ENCODE results near the gene DOCK10. TPM values are rescaled to one million over a fixed set of nuclear protein-coding genes. Genes with fewer than 3 reads are reported as not detected.
A peak's percentile ranks its signal among the peaks of the same experiment; 100 is the strongest.

Gene DOCK10
- total and polyA plus RNA-seq, 10 of the 15 experiments (the other 5 are each of a cell fraction or from before 2014, with no cell fraction given) = 16.9 to 120 (median 85.5) TPM

- no peak for TF ChIP-seq PAX5 (IDR thresholded peaks at IDR 0.05; ENCODE audit: borderline replicate concordance, low read depth, low read length)
- TF ChIP-seq MEF2A (IDR thresholded peaks at IDR 0.05; ENCODE audit: insufficient read depth, low read depth, low read length) = no peak
- TF ChIP-seq SPI1 (IDR thresholded peaks at IDR 0.05; ENCODE audit: borderline replicate concordance, insufficient read depth, low read depth, low read length) = no peak
- TF ChIP-seq SMARCA5 (IDR thresholded peaks at IDR 0.05) = peak; percentile 53; the same call in 1 of the 2 replicates
- TF ChIP-seq HDGF (IDR thresholded peaks at IDR 0.05) = no peak
- TF ChIP-seq GABPA (IDR thresholded peaks at IDR 0.05; ENCODE audit: low read depth) = no peak
- no peak for TF ChIP-seq TBL1XR1 (IDR thresholded peaks at IDR 0.05; ENCODE audit: low read depth, low read length)
- TF ChIP-seq EGR1 (IDR thresholded peaks at IDR 0.05; ENCODE audit: borderline replicate concordance in 1 of 2, low read depth in 2 of 2, low read length in 2 of 2) = no peak
- TF ChIP-seq BMI1 (IDR thresholded peaks at IDR 0.05; ENCODE audit: borderline replicate concordance) = no peak
- peak; percentile 18 to 58; a peak in 2 of 4 replicates for TF ChIP-seq EP300 (IDR thresholded peaks at IDR 0.05; ENCODE audit: borderline replicate concordance in 1 of 2, control insufficient read depth in 1 of 2, low read depth in 2 of 2, low read length in 2 of 2)
- TF ChIP-seq MLLT1 (IDR thresholded peaks at IDR 0.05) = peak; percentile 60; the same call in 1 of the 2 replicates
- peak; percentile 15; the same call in 1 of the 2 replicates for TF ChIP-seq NFIC (IDR thresholded peaks at IDR 0.05; ENCODE audit: low read depth, low read length)
- TF ChIP-seq FOXM1 (IDR thresholded peaks at IDR 0.05; ENCODE audit: low read depth, low read length) = no peak
Measured at GRCh38 chr2:225037415-225038230, 4.6 kb downstream of the DOCK10 start (continued).
